Endothelial cell of umbilical vein (primary cell): ENCODE results near the gene ABTB2.

Source experiments
- EZH2 ChIP-seq: IDR thresholded peaks from 2 replicates; pipeline ENCODE4 v1.6.1; 2012; ENCODE audit warnings: borderline replicate concordance, low read depth, mild to moderate bottlenecking, moderate library complexity, low read length, inconsistent platforms; ENCODE audit not compliant: severe bottlenecking
- GATA2 ChIP-seq: IDR thresholded peaks from 2 replicates; pipeline ENCODE4 v1.7.0; 2011; ENCODE audit warnings: low read depth, mild to moderate bottlenecking, moderate library complexity, mixed read lengths, low read length; ENCODE audit not compliant: insufficient read length, insufficient read depth
- JUN ChIP-seq: IDR thresholded peaks from 2 replicates; pipeline ENCODE4 v1.6.1; 2011; ENCODE audit warnings: borderline replicate concordance, low read depth; ENCODE audit not compliant: insufficient read length, insufficient read depth
- POLR2A ChIP-seq: IDR thresholded peaks from 2 replicates; pipeline ENCODE4 v1.6.1; 2012; ENCODE audit warnings: low read depth, mild to moderate bottlenecking, control low read depth, low read length
- POLR2AphosphoS5 ChIP-seq: IDR thresholded peaks from 2 replicates; pipeline ENCODE4 v1.6.1; 2012; ENCODE audit warnings: low read depth, mild to moderate bottlenecking, control low read depth, low read length, moderate library complexity; ENCODE audit not compliant: insufficient read depth
- TF ChIP-seq, protein P1 (sequence below), 2 donors: IDR thresholded peaks; 1 replicate in 1 of 2; 2 replicates in 1 of 2; pipeline ENCODE4 v1.5.1; 2011; ENCODE audit warnings: low read length in 2 of 2, mild to moderate bottlenecking in 2 of 2, moderate library complexity in 2 of 2, control low read depth in 1 of 2, inconsistent platforms in 1 of 2, low read depth in 1 of 2; ENCODE audit not compliant: insufficient read depth in 1 of 2; ENCODE audit errors: extremely low read depth in 1 of 2

DNA sequence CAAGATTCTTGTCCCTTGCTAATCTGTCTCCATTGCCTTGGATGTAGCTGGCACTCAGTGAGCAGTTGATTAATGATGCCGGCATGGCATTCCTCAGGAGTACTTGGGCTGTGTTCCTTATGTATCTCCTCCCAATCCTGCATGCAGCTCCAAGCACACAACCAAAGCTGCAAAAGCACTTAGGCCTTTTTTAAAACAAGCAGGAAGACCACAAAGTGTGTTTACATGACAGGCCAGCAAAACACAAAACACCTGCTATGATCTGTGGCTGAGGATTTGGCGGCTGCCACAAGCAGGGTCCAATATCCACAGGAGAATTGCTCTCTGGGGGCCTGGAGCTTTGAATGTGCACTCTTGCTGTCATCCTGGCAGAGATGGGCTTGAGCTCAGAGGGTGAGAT, 8.9 kb downstream of the ABTB2 start:
- no peak for TF ChIP-seq GATA2
- TF ChIP-seq, protein P1, sequence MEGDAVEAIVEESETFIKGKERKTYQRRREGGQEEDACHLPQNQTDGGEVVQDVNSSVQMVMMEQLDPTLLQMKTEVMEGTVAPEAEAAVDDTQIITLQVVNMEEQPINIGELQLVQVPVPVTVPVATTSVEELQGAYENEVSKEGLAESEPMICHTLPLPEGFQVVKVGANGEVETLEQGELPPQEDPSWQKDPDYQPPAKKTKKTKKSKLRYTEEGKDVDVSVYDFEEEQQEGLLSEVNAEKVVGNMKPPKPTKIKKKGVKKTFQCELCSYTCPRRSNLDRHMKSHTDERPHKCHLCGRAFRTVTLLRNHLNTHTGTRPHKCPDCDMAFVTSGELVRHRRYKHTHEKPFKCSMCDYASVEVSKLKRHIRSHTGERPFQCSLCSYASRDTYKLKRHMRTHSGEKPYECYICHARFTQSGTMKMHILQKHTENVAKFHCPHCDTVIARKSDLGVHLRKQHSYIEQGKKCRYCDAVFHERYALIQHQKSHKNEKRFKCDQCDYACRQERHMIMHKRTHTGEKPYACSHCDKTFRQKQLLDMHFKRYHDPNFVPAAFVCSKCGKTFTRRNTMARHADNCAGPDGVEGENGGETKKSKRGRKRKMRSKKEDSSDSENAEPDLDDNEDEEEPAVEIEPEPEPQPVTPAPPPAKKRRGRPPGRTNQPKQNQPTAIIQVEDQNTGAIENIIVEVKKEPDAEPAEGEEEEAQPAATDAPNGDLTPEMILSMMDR (IDR thresholded peaks at IDR 0.05; ENCODE audit: extremely low read depth in 1 of 2, insufficient read depth in 1 of 2, low read depth in 1 of 2, low read length in 2 of 2) = no peak
- no peak for TF ChIP-seq JUN
- no peak for TF ChIP-seq POLR2AphosphoS5
- TF ChIP-seq EZH2 = no peak
- no peak for TF ChIP-seq POLR2A
